Measurements from ENCODE around the gene ACSS1. TPM values are rescaled to one million over a fixed set of nuclear protein-coding genes. Genes with fewer than 3 reads are reported as not detected.

ACSS1 gene
- polyA plus RNA-seq, 2 of the 4 experiments (the other 2 are of a cell fraction), result 7.2 to 7.6 TPM

- ChIA-PET CTCF (interaction anchor here (0.8 to 6.1 kb wide), 8 partner anchors 11 to 116 kb away, joined by 3 to 69 read pairs (median 4); partner anchors contain the start of genes ACSS1 and ENTPD6), POLR2A (interaction anchor here (0.5 to 1.5 kb wide), 2 partner anchors 53 to 100 kb away, joined by 3 to 4 read pairs; no protein-coding TSS in a partner anchor)
- Histone ChIP-seq H3K4me3 (no peak overlapping the region), H3K4me1 (peaks cover 34% of the 10 kb centered on the region), H3K27ac (no peak overlapping the region), H3K4me2 (no peak overlapping the region), H3K9me3 (0 out of 3 replicates have a peak, but pooled peaks cover 2% of the 10 kb centered on the region)
- TF ChIP-seq E2F6 (IDR thresholded peaks at IDR 0.05; ENCODE audit: borderline replicate concordance, low read depth) (no peak), GATA3 (IDR thresholded peaks at IDR 0.05; ENCODE audit: borderline replicate concordance) (no peak), BHLHE40 (IDR thresholded peaks at IDR 0.05; ENCODE audit: low read depth, low read length) (no peak), NFE2L2 (conservative IDR thresholded peaks at IDR 0.05; ENCODE audit: low read length) (no peak), KDM5A (IDR thresholded peaks at IDR 0.05) (no peak), RFX5 (IDR thresholded peaks at IDR 0.05) (no peak), EHMT2 (IDR thresholded peaks at IDR 0.05; ENCODE audit: low read depth) (no peak), MAZ (IDR thresholded peaks at IDR 0.05; ENCODE audit: borderline replicate concordance, low read depth, low read length) (no peak), ZNF302 (CRISPR knock-in tag; IDR thresholded peaks at IDR 0.05) (no peak), SMC3 (IDR thresholded peaks at IDR 0.05) (no peak), USF2 (IDR thresholded peaks at IDR 0.05) (no peak), TFCP2L1 (CRISPR knock-in tag; IDR thresholded peaks at IDR 0.05) (no peak), EP300 (IDR thresholded peaks at IDR 0.05) (no peak), NPAS2 (CRISPR knock-in tag; IDR thresholded peaks at IDR 0.05; ENCODE audit: borderline replicate concordance) (no peak), RNF2 (IDR thresholded peaks at IDR 0.05; ENCODE audit: borderline replicate concordance, low read depth) (no peak), CHD4 (IDR thresholded peaks at IDR 0.05; ENCODE audit: borderline replicate concordance) (no peak), HOXA7 (CRISPR knock-in tag; IDR thresholded peaks at IDR 0.05) (no peak), MAFK (IDR thresholded peaks at IDR 0.05; ENCODE audit: partially characterized antibody) (no peak)
- WGBS (ENCODE audit: missing lambda C conversion rate), result 76% methylated on average over 4 of the region's 4 CpGs
- ATAC-seq (no peak), FAIRE-seq (no peak), DNase-seq (ENCODE audit: low read depth in 1 of 2, low spot score in 1 of 2) (no peak)
These were observed 21.2 kb upstream of the ACSS1 start for GRCh38 chr20:25079171-25079570.

- no peaks in the 10 kb centered on the region for H3K9me3 ChIP-seq
- POLR2A ChIA-PET, result interaction anchor here (0.5 to 1.5 kb wide), 3 partner anchors 53 to 169 kb away, joined by 3 to 4 read pairs (median 3); partner anchors contain the start of gene PYGB
- ATAC-seq (no peak), DNase-seq (ENCODE audit: low read depth in 1 of 2, low spot score in 1 of 2) (no peak), FAIRE-seq (no peak)
- no peak for TF ChIP-seq E2F6 (IDR thresholded peaks at IDR 0.05; ENCODE audit: borderline replicate concordance, low read depth)
- TF ChIP-seq FOSL2 (IDR thresholded peaks at IDR 0.05), result no peak
- TF ChIP-seq FOSL2 (CRISPR knock-in tag; IDR thresholded peaks at IDR 0.05), result no peak
- no peak for TF ChIP-seq HOXA7 (CRISPR knock-in tag; IDR thresholded peaks at IDR 0.05)
- TF ChIP-seq USF2 (IDR thresholded peaks at IDR 0.05), result no peak
- TF ChIP-seq TP53 (CRISPR knock-in tag; IDR thresholded peaks at IDR 0.05), result no peak
- no peak for TF ChIP-seq CBX8 (IDR thresholded peaks at IDR 0.05)
- no peak for TF ChIP-seq HOXB13 (CRISPR knock-in tag; IDR thresholded peaks at IDR 0.05; ENCODE audit: low read depth)
- TF ChIP-seq ESRRA (IDR thresholded peaks at IDR 0.05; ENCODE audit: borderline replicate concordance, low read length), result no peak
- TF ChIP-seq CEBPB (IDR thresholded peaks at IDR 0.05), result no peak
- no peak for TF ChIP-seq EP300 (IDR thresholded peaks at IDR 0.05)
- no peak for TF ChIP-seq ZC3H11A (IDR thresholded peaks at IDR 0.05)
- no peak for TF ChIP-seq MAX (IDR thresholded peaks at IDR 0.05)
- no peak for TF ChIP-seq KDM5A (IDR thresholded peaks at IDR 0.05)
- no peak for TF ChIP-seq PBX3 (IDR thresholded peaks at IDR 0.05)
- 71% methylated on average over 8 of the region's 8 CpGs for WGBS (ENCODE audit: missing lambda C conversion rate)
- peaks cover 30% of the 10 kb centered on the region for H3K4me1 ChIP-seq
- CTCF ChIA-PET, result interaction anchor here (0.6 to 6.1 kb wide), 12 partner anchors 11 to 169 kb away, joined by 3 to 69 read pairs (median 4); partner anchors contain the start of genes ACSS1, ENTPD6 and PYGB
- H3K4me2 ChIP-seq, result no peak overlapping the region
- H3K27ac ChIP-seq, result no peak overlapping the region
- no peak overlapping the region for H3K4me3 ChIP-seq
These were observed 20.7 kb upstream of the ACSS1 start for GRCh38 chr20:25078662-25079061.

Data from A549 (cell line).